GM19043 (cell line): ENCODE results near the gene YY1.
"Not testable (repeated sequence)": the region's sequence is repeated elsewhere in the genome, so short reads cannot be mapped to it uniquely, and the experiment has no call there.

Experiments used
- ATAC-seq: cut with Tn5 transposase; IDR thresholded peaks from one replicate; pipeline ENCODE4 v1.9.1; 2021; ENCODE audit warnings: low read depth; ENCODE audit not compliant: unreplicated experiment

YY1 gene

GRCh38 chr14:100238419-100239210 lies at the start of gene YY1:
Gene YY1 (plus strand): TSS chr14:100239144. CDS start chr14:100239245, 101 bp downstream.
- peak; percentile 80 for ATAC-seq

- no peak for ATAC-seq
Measured at GRCh38 chr14:100190126-100190525, 48.8 kb upstream of the YY1 start.

DNA sequence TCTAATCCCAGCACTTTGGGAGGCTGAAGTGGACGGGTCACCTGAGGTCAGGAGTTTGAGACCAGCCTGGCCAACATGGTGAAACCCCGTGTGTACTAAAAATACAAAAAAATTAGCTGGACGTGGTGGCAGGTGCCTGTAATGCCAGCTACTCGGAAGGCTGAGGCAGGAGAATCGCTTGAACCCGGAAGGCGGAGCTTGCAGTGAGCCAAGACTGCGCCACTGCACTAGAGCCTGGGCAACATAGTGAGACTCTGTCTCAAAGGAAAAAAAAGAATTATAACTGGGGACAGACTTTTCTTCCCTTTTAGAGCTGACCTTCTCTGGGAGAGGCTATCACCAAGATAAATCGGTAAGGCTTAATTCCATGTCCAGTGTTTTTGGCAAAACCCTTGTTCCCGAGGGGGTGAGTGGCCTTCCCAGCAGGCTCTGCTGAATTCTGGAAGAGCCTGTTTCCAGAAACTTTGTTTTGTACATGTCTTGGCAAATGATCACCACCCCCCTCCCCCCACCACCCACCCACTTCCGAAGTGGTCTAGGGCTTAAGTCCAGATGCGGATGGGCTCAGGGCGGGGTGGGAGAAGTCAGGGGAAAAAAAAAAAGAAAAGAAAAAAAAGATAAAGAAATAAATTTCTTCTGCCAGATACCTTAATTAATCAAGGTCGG lies 47.2 kb upstream of the YY1 start:
- ATAC-seq, result no peak

DNA sequence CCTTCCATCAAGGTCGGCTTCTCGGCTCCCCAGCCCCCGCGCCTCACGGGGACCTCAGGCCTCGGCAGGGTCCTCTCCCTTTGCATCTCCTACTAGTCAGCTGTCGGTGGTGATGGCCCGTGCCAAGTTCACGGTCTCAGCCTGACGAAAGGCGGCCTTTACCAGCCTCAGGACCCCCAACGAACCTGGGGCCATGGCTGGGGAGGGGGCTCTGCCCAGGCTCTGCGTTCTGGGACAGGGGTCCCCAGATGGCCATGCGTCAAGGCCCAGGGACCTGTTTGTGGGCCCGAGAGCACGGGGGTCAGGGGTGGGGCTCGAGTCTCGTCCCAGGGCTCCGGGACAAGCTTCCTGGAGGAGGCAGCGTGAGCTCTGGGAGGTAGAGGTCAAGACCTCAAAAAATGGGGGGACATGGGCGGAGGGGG lies 46.7 kb upstream of the YY1 start:
- ATAC-seq, result no peak

DNA sequence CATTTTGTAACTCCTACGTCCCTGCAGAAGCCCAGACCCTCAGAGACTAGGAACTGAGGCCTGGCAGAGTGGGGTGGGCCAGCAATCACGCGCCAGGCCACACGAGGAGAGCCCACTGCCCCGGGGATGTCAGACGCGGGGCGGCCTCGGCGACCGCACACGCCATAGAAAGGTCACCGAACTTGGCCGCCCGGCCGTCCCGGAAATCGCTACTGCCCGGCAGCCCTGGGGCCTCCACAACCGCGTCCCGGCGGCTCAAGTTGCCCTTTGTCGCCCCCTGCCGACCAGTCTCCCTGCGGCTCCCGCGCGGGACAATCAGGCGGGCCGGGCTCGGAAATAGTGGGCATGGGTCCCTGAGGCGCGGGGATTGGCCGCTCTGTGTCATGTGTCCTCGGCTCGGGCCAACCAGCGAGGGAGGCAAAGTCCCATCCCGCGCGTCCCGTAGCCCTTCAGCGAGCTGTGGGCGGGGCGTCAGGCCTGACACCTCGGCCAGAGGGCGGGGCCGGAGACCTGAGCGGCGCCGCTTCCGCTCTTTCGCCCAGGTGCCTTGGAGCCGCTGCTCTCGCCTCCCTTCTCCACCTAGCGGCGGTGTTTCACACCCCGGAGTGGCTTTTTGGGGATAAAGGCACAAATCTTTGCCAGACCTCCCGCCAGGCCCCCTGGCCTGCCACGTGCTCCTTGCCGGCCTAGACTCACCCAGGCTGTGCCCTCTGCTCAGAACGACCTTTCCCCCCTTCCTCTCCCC lies 46.1 kb upstream of the YY1 start:
- ATAC-seq, result peak; percentile 99

DNA sequence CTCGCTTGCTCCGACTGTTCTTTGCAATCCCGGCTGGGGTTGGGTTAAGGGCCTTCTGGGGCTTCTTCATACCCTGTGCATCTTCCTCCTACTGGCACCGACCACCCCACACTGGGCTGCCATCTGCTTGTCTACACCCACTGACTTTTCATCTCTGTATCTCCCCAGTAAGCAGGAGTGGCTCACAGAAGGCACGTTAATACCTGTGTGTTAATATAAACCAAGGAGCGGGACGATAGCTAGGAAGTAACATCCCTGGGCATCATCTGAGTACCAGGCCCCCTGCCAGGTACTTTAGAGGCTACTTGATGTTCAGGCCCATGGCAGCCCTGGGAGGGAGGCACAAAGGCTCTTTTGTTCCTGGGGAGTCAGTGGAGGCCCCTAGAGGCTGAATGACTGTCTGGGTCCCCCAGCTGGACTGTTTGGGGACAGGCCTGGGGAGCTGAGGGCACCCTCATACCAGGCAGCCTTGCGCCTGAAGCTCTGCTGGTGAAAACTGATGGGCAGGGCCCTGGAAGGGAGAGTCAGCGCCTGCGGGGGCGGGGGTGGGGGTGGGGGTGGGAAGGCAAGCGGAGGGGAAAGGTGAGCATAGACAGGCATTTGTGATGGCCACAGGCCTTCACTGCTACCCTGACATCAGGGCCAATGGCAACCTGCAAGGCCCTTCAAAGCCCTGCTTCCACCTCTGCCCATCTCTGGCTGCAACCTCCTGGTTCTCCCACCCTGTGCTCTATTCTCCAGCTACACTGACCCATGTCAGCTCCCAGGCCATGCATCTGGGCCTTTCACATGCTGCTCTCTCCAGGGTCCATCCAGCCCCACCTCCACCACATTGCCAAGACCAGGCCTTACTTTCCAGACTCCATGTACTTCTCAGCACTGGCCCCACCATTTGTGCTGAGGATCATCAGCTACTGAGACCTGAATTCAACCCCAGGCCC lies 45.3 kb upstream of the YY1 start:
- ATAC-seq, result no peak

DNA sequence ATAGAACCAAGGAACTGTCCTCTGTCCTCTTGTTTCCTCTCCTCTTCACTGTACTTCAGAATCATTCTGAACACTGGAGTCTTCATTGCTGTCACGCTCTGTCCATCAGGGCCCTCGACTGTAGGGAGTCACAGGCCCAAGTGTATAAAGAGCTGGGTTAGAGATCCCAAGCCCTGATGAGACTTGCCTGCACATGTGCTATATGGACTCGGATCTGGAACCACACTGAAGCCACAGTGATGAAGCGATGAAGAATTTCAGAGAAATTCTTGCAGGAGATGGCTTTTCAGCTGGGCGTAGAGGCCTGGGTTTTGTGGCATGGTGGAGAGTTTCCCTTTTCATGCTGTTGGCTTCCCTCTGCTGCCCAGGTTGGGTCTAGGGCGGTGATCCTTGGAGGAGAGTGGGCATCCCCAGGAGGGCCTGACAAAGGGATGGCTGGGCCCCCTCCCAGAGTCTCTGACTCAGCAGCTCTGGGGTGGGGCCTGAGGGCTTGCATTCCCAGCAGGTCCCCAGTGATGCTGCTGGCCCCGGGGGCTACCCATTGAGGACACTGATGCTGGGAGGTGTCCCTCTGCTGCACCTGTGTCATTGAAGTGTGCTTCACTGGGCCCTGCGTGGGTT lies 39.6 kb upstream of the YY1 start:
- no peak for ATAC-seq

DNA sequence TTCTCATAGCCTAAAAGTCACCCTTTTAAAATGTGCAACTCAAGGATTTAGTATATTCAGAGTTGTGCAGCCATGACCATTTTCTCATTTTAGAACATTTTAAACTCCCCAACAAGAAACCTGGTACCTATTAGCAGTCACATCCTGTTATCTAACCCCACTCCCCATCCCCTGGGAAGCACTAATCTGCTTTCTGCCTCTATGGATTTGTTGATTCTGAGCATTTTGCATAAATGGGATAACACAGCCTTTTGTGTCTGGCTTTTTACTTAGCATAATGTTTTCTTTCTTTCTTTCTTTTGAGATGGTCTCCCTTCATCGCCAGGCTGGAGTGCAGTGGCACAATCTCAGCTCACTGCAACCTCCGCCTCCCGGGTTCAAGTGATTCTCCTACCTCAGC lies 38.6 kb upstream of the YY1 start:
- no peak for ATAC-seq

GRCh38 chr14:100201701-100202100 lies 37.2 kb upstream of the YY1 start:
- no peak for ATAC-seq

DNA sequence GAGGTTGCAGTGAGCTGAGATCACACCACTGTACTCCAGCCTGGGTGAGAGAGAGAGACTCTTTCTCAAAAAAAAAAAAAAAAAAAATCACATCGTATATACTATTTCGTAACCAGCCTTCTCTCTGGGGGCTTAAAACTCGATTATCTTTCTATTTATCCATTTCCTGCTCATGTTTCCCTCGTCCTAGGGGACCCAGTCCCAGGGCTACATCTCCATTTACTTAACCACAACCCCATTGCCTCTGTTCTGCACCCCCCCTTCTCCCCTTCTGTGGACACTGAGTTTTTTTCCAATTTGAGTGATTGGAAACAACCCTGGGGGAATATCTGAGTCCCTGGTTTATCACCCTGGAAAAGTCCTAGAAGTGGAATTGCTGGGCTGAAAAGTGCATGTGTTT lies 36.2 kb upstream of the YY1 start:
- ATAC-seq, result no peak

DNA sequence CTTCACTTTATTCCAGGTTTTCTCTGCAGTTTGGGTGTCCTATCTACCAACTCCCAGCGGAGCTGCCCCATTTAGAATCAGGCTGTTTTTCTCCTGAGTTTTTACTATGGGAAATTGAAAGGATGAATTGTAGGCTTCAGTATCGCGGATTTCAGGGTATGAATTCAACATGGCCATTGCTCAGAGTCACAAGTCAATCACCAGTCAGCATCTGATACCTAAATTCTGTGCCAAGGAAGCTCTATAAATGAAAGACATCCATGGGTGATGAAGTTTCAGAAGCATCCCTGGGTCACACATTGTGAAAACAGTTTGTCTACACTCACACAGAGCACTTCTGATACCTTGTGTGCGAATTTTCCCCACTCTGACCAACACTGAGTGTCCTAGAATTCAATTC lies 35.8 kb upstream of the YY1 start:
- no peak for ATAC-seq

DNA sequence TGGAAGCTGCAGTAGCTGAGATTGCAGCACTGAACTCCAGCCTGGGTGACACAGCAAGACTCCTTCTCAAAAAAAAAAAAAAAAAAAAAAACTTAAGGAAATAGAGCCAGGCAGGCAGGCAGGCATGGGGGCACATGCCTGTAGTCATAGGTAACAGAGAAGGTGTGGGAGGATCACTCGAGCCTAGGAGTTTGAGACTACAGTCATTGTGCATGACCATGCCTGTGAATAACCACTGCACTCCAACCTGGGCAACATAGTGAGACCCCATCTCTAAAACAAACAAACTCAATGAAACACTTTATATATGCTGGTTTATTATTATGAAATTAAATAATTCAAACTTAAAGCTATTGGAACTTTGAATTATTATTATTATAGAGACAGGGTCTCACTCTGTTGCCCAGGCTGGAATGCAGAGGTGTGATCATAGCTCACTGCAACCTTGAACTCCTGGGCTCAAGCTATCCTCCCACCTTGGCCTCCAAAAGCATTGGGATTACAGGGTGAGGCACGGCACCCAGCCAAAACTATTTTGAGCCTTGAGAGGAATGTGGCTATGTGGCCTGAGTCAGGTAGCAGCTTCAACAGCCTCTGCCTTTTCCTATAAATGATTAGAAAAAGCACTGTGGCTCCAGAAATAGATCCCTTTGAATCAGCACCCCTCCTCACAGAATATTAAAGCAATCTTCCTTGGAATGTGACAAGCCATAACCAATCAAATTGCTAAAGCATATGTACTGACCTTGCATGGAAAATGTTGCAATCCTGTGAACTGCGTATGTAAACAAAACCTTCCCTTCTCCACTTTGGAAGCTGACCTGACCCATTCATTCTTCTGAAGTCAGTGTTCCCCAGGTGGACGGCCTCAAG lies 34.7 kb upstream of the YY1 start:
- no peak for ATAC-seq

- not testable (repeated sequence) for ATAC-seq
Measured at GRCh38 chr14:100204835-100205167, 34.1 kb upstream of the YY1 start.

- not testable (repeated sequence) for ATAC-seq
Measured at GRCh38 chr14:100207588-100207987, 31.4 kb upstream of the YY1 start.

GRCh38 chr14:100208136-100208535 lies 30.8 kb upstream of the YY1 start:
- ATAC-seq, result not testable (repeated sequence)

- no peak for ATAC-seq
Measured at GRCh38 chr14:100211366-100211765, 27.6 kb upstream of the YY1 start.

- ATAC-seq, result no peak
Measured at GRCh38 chr14:100211893-100212292, 27.1 kb upstream of the YY1 start.

- ATAC-seq, result no peak
Measured at GRCh38 chr14:100212476-100213333, 26.2 kb upstream of the YY1 start.
